Measurements from ENCODE around the gene GSE1. TPM values are rescaled to one million over a fixed set of nuclear protein-coding genes. Genes with fewer than 3 reads are reported as not detected.

GSE1 gene
- total and polyA plus RNA-seq, 2 of the 13 experiments (the other 11 are each of a cell fraction or from before 2014, with no cell fraction given), result 16.1 to 31.2 TPM

GRCh38 chr16:85573696-85574641 is 39.2 kb upstream of the GSE1 start (continued):
- TF ChIP-seq FOXO4 (CRISPR knock-in tag; conservative IDR thresholded peaks at IDR 0.05) (no peak), TFDP2 (CRISPR knock-in tag; IDR thresholded peaks at IDR 0.05) (no peak), HMGXB4 (CRISPR knock-in tag; IDR thresholded peaks at IDR 0.05; ENCODE audit: borderline replicate concordance in 1 of 2, low read depth in 1 of 2) (no peak), TBX2 (CRISPR knock-in tag; IDR thresholded peaks at IDR 0.05; ENCODE audit: borderline replicate concordance) (no peak), ZNF761 (CRISPR knock-in tag; conservative IDR thresholded peaks at IDR 0.05) (no peak), ZBTB33 (CRISPR knock-in tag; IDR thresholded peaks at IDR 0.05) (peak; percentile 81), ESRRA (CRISPR knock-in tag; IDR thresholded peaks at IDR 0.05; ENCODE audit: low read depth) (no peak), FOXP1 (IDR thresholded peaks at IDR 0.05) (no peak), FOXP1 (CRISPR knock-in tag; IDR thresholded peaks at IDR 0.05) (no peak), ZBTB44 (CRISPR knock-in tag; IDR thresholded peaks at IDR 0.05) (no peak), ZNF607 (CRISPR knock-in tag; IDR thresholded peaks at IDR 0.05; ENCODE audit: borderline replicate concordance) (no peak), MYC (CRISPR knock-in tag; IDR thresholded peaks at IDR 0.05; ENCODE audit: borderline replicate concordance) (no peak), POLR2G (IDR thresholded peaks at IDR 0.05; ENCODE audit: low read depth, low read length) (no peak), PATZ1 (CRISPR knock-in tag; IDR thresholded peaks at IDR 0.05) (peak; percentile 32; the same call in 1 of the 2 replicates)
